ENCODE results near the gene UMAD1.

GRCh38 chr7:7609330-7609729, 31.2 kb upstream of the UMAD1 start:
- TF ChIP-seq GATA2 (IDR thresholded peaks at IDR 0.05; ENCODE audit: low read depth, low read length) (no peak), GATA3 (IDR thresholded peaks at IDR 0.05; ENCODE audit: low read depth, low read length) (no peak)

Measured in SH-SY5Y (cell line).